ENCODE results near the gene NXPH3.

Gene NXPH3

GRCh38 chr17:49545806-49546545 lies 29.7 kb upstream of the NXPH3 start:
- no peak for TF ChIP-seq CTCF (IDR thresholded peaks at IDR 0.05; ENCODE audit: low read depth, low read length, missing control alignments)
- in situ Hi-C loops (cut with HindIII; ENCODE audit: low sequenced_read_pairs), result no loop called here
- no peak overlapping the region for H3K4me3 ChIP-seq (ENCODE audit: low read depth, low read length)
- no peak for DNase-seq (ENCODE audit: low read depth)

GRCh38 chr17:49546546-49547535 lies 28.8 kb upstream of the NXPH3 start:
- no peak for TF ChIP-seq CTCF (IDR thresholded peaks at IDR 0.05; ENCODE audit: low read depth, low read length, missing control alignments)
- in situ Hi-C loops (cut with HindIII; ENCODE audit: low sequenced_read_pairs), result no loop called here
- no peak for DNase-seq (ENCODE audit: low read depth)
- H3K4me3 ChIP-seq (ENCODE audit: low read depth, low read length), result no peak overlapping the region

GRCh38 chr17:49547566-49547965 lies 28.1 kb upstream of the NXPH3 start:
- H3K4me3 ChIP-seq (ENCODE audit: low read depth, low read length), result no peak overlapping the region
- no peak for TF ChIP-seq CTCF (IDR thresholded peaks at IDR 0.05; ENCODE audit: low read depth, low read length, missing control alignments)
- in situ Hi-C loops (cut with HindIII; ENCODE audit: low sequenced_read_pairs), result no loop called here
- DNase-seq (ENCODE audit: low read depth), result no peak

- no peak overlapping the region for H3K4me3 ChIP-seq (ENCODE audit: low read depth, low read length)
- in situ Hi-C loops (cut with HindIII; ENCODE audit: low sequenced_read_pairs), result no loop called here
- DNase-seq (ENCODE audit: low read depth), result no peak
- TF ChIP-seq CTCF (IDR thresholded peaks at IDR 0.05; ENCODE audit: low read depth, low read length, missing control alignments), result no peak
These were observed 27.6 kb upstream of the NXPH3 start for GRCh38 chr17:49548051-49548505.

GRCh38 chr17:49548506-49549310 lies 27.0 kb upstream of the NXPH3 start:
- in situ Hi-C loops (cut with HindIII; ENCODE audit: low sequenced_read_pairs), result no loop called here
- no peak for DNase-seq (ENCODE audit: low read depth)
- TF ChIP-seq CTCF (IDR thresholded peaks at IDR 0.05; ENCODE audit: low read depth, low read length, missing control alignments), result peak; percentile 72
- H3K4me3 ChIP-seq (ENCODE audit: low read depth, low read length), result no peak overlapping the region

- TF ChIP-seq CTCF (IDR thresholded peaks at IDR 0.05; ENCODE audit: low read depth, low read length, missing control alignments), result no peak
- no peak overlapping the region for H3K4me3 ChIP-seq (ENCODE audit: low read depth, low read length)
- in situ Hi-C loops (cut with HindIII; ENCODE audit: low sequenced_read_pairs), result no loop called here
- no peak for DNase-seq (ENCODE audit: low read depth)
These were observed 26.4 kb upstream of the NXPH3 start for GRCh38 chr17:49549311-49549605.

Measured in astrocyte of the cerebellum (primary cell).